Measurements from ENCODE around the gene SETDB2. TPM values are rescaled to one million over a fixed set of nuclear protein-coding genes. Genes with fewer than 3 reads are reported as not detected.
A peak's percentile ranks its signal among the peaks of the same experiment; 100 is the strongest.
"Not testable (repeated sequence)": the region's sequence is repeated elsewhere in the genome, so short reads cannot be mapped to it uniquely, and the experiment has no call there.

Gene SETDB2
- total RNA-seq, 1 donor from 2014 or later = 9.8 TPM

- DNase-seq (ENCODE audit: low spot score) = no peak
Measured at GRCh38 chr13:49466292-49466838, 22.3 kb downstream of the SETDB2 start.

- no peak for DNase-seq (ENCODE audit: low spot score)
Measured at GRCh38 chr13:49472186-49472585, 28.1 kb downstream of the SETDB2 start.

GRCh38 chr13:49476529-49476928 is 32.5 kb downstream of the SETDB2 start:
- DNase-seq (ENCODE audit: low spot score) = no peak

GRCh38 chr13:49481788-49482187 is 37.7 kb downstream of the SETDB2 start:
- DNase-seq (ENCODE audit: low spot score) = no peak

- DNase-seq (ENCODE audit: low spot score) = no peak
Measured at GRCh38 chr13:49488563-49488962, 44.5 kb downstream of the SETDB2 start.

GRCh38 chr13:49494645-49495044 is 50.6 kb downstream of the SETDB2 start:
- no peak for DNase-seq (ENCODE audit: low spot score)

- DNase-seq (ENCODE audit: low spot score) = peak; percentile 70
Measured at GRCh38 chr13:49495783-49496762, 52.0 kb downstream of the SETDB2 start, which contains the start of gene PHF11. Gene PHF11, plus strand, starts transcription at chr13:49495953. Its CDS starts 49 bp downstream, at chr13:49496002.

- not testable (repeated sequence) for DNase-seq (ENCODE audit: low spot score)
Measured at GRCh38 chr13:49496837-49497236, 52.8 kb downstream of the SETDB2 start.

GRCh38 chr13:49497272-49497671 is 53.2 kb downstream of the SETDB2 start:
- no peak for DNase-seq (ENCODE audit: low spot score)

GRCh38 chr13:49498206-49498605 is 54.1 kb downstream of the SETDB2 start:
- no peak for DNase-seq (ENCODE audit: low spot score)

GRCh38 chr13:49499889-49500660 is 56.0 kb downstream of the SETDB2 start:
- no peak for DNase-seq (ENCODE audit: low spot score)

GRCh38 chr13:49502954-49503353 is 58.9 kb downstream of the SETDB2 start:
- no peak for DNase-seq (ENCODE audit: low spot score)

- DNase-seq (ENCODE audit: low spot score) = no peak
Measured at GRCh38 chr13:49503951-49504350, 59.9 kb downstream of the SETDB2 start.

GRCh38 chr13:49512578-49512977 is 68.5 kb downstream of the SETDB2 start:
- no peak for DNase-seq (ENCODE audit: low spot score)

GRCh38 chr13:49516467-49516866 is 72.4 kb downstream of the SETDB2 start:
- no peak for DNase-seq (ENCODE audit: low spot score)

- DNase-seq (ENCODE audit: low spot score) = no peak
Measured at GRCh38 chr13:49517461-49517860, 73.4 kb downstream of the SETDB2 start.

GRCh38 chr13:49521224-49521623 is 77.2 kb downstream of the SETDB2 start:
- DNase-seq (ENCODE audit: low spot score) = no peak

GRCh38 chr13:49524740-49525501 is 80.8 kb downstream of the SETDB2 start:
- DNase-seq (ENCODE audit: low spot score) = no peak

- no peak for DNase-seq (ENCODE audit: low spot score)
Measured at GRCh38 chr13:49527123-49527522, 83.0 kb downstream of the SETDB2 start.

- DNase-seq (ENCODE audit: low spot score) = no peak
Measured at GRCh38 chr13:49528161-49528560, 84.1 kb downstream of the SETDB2 start.

- no peak for DNase-seq (ENCODE audit: low spot score)
Measured at GRCh38 chr13:49530457-49530856, 86.4 kb downstream of the SETDB2 start.

All from mucosa of gallbladder (tissue), 1 donor.